Coronary artery (tissue), 2 donors: ENCODE data around the gene APOLD1.
"Not testable (repeated sequence)": the region's sequence is repeated elsewhere in the genome, so short reads cannot be mapped to it uniquely, and the experiment has no call there.

ENCODE experiments used
- DNase-seq: peaks from one replicate; pipeline ENCODE4 v3.0.0-alpha.2; 2017; ENCODE audit warnings: low spot score
- H3K27ac ChIP-seq, 2 donors: fragments of 200-600 bp; sonication (generic); one replicate each; pipeline ENCODE4 v1.5.1; 2016 to 2019
- H3K4me3 ChIP-seq: fragments of 200-600 bp; sonication (generic); 2 replicates; pipeline ENCODE4 v1.5.1; 2016; ENCODE audit warnings: mild to moderate bottlenecking, moderate library complexity
- CTCF ChIP-seq: fragments of 200-600 bp; sonication (generic); IDR thresholded peaks from one replicate; pipeline ENCODE4 v1.5.1; 2019; ENCODE audit warnings: antibody characterized with exemption

Gene APOLD1

GRCh38 chr12:12784911-12785814 is at the start of gene APOLD1:
APOLD1 (plus strand) TSS chr12:12785659; CDS start chr12:12785692, 33 bp downstream.
- TF ChIP-seq CTCF, result no peak
- Histone ChIP-seq H3K4me3 (peak within 1 kb of the TSS; percentile 86), H3K27ac (peak within 1 kb of the TSS; percentile 94 to 99)
- DNase-seq, result peak; percentile 82

- DNase-seq, result no peak
- no peak for TF ChIP-seq CTCF
- Histone ChIP-seq H3K4me3 (peak overlapping the region; percentile 39), H3K27ac (no peak overlapping the region)
These were observed 48.4 kb upstream of the APOLD1 start for GRCh38 chr12:12736759-12737676.

GRCh38 chr12:12738152-12738551 is 47.3 kb upstream of the APOLD1 start:
- not testable (repeated sequence) for H3K27ac ChIP-seq, DNase-seq

GRCh38 chr12:12741660-12742059 is 43.8 kb upstream of the APOLD1 start:
- Histone ChIP-seq H3K27ac (no peak overlapping the region), H3K4me3 (no peak overlapping the region)
- no peak for TF ChIP-seq CTCF
- DNase-seq, result no peak

More at GRCh38 chr12:12738152-12738551, 47.3 kb upstream of the APOLD1 start:
- H3K4me3 ChIP-seq, result not testable (repeated sequence)

GRCh38 chr12:12744546-12745305 is 40.7 kb upstream of the APOLD1 start:
- no peak for DNase-seq
- no peak for TF ChIP-seq CTCF
- H3K27ac ChIP-seq, result no peak overlapping the region
- H3K4me3 ChIP-seq, result no peak overlapping the region

- no peak for TF ChIP-seq CTCF
- Histone ChIP-seq H3K27ac (no peak overlapping the region), H3K4me3 (no peak overlapping the region)
- no peak for DNase-seq
These were observed 39.8 kb upstream of the APOLD1 start for GRCh38 chr12:12745576-12746211.
